TTC549 (cell line): ENCODE measurements around the gene MRPL53.
A peak's percentile ranks its signal among the peaks of the same experiment; 100 is the strongest.
"Not testable (repeated sequence)": the region's sequence is repeated elsewhere in the genome, so short reads cannot be mapped to it uniquely, and the experiment has no call there.

Experiments
- FAIRE-seq: peaks from 2 replicates; lab custom pipeline; 2012; peaks lifted over from hg19 to GRCh38; lab: Jason Lieb, UNC

The MRPL53 gene

DNA sequence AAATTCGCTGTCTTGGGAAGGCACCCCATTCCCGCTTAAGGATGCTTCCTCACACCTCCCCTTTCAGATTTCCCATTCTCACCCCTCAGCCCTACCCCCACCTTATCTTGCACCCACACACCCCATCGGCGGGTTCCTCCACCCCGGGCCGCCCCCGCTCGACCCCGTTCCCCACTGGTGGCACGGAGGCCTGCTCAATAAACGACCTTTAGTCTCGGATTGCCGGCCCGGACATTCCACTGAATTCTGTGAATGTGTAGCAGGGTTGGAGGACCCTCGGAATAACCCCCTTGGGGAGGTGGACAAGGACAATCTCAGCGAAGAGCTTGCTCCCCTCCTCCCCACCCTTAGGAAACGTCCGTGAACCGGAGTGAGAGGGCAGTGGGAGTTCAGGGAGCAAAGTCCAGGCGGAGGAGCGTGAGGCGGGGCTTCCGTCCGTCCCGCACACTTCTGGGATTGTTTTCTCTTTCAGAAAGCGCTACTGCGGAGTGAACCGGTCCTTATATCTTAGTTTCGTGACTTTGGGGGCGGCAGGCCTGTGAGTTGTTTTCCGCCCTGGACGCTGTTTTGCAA is 29.8 kb upstream of the MRPL53 start:
- FAIRE-seq, result no peak

DNA sequence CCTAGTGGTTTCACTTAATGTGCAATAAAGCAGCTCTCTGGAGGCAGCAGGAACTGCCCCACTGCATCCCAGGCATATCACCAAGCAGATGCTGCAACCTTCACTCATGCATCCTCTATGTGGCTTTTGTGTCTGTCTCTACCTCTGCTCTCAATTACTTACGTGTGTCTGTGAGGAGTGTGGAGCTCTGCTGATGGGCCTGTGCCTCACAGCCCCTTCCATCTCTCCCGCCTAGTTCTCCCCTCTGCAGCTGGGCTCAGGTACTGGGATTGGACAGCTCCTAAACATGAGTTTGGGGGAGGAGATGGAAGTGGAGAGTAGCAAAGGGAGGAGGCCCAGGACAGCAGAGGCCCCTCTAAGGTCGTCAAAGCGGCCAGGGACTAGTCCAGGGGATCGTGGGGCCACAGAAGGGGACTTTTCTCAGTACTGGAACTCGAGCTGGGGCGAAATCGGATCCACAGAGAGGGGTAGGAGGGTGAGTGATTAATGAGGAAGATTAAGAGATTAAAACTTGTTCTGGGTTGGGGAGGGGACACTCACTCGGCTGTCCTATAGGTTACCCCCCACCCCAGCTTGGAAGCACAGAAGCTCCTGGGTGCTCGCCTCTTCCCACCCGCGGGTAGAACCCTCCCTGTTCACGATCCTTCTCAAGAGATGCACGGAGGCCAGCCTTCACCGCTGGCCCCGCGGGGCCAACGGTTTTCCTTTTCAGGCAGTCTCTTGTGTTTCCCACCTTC is 29.0 kb upstream of the MRPL53 start:
- FAIRE-seq, result no peak

DNA sequence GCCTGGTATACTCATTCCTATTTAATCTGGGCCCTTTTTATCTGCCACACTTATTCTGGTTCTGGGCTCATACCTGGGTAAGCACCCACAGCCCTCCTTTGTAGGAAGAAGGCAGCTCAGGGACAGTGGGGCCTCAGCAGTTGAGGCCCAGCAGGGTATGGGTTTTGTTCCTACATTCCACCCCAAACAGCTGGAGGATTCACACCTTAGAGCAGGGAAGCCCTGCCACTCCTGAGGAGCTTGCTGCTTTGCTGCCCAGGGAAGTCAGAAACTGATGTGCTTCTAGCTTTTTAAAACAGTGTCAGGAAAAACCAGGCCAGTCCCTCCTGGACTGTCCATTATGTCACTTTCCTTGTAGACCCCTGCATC is 28.1 kb upstream of the MRPL53 start:
- FAIRE-seq, result no peak

GRCh38 chr2:74499940-74500577 is 27.6 kb upstream of the MRPL53 start:
- FAIRE-seq, result no peak

DNA sequence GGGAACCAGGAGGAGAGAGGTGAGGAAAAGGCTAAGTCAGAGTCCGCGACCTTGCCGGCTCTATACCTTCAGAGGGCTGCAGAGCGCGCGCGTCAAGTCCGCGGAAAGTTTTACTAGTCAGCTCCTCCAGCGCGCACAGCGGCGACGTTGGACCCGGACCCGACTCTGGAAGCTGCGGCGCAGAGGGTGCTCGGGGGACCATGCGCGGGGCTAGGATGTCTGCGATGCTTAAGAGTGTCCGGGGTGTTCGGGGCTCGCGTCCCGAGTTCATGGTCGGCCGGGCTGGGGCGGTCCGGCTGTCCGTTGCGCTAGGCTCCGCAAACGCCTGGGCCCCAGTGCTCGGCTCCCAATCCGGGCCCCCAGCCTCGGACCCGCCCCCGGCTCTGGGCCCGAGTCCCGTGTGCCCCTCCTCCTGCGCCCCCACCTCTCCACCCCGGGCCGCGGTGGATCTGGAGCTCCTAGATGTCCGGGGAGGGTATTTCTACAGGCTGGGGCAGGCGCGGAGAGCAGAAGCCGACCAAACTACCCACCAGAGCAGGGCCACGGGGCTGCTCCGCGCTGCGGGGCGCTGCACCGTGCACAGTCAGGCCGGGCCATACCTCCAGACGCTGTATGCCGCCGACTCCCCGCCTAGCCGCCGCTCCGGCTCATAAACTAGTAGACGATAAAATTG is 26.9 kb upstream of the MRPL53 start, which contains the start of gene LBX2:
LBX2 (minus strand) TSS at position 337 of the 673 bp plus-strand sequence; CDS start at position 271, 66 bp downstream.
- FAIRE-seq, result no peak

DNA sequence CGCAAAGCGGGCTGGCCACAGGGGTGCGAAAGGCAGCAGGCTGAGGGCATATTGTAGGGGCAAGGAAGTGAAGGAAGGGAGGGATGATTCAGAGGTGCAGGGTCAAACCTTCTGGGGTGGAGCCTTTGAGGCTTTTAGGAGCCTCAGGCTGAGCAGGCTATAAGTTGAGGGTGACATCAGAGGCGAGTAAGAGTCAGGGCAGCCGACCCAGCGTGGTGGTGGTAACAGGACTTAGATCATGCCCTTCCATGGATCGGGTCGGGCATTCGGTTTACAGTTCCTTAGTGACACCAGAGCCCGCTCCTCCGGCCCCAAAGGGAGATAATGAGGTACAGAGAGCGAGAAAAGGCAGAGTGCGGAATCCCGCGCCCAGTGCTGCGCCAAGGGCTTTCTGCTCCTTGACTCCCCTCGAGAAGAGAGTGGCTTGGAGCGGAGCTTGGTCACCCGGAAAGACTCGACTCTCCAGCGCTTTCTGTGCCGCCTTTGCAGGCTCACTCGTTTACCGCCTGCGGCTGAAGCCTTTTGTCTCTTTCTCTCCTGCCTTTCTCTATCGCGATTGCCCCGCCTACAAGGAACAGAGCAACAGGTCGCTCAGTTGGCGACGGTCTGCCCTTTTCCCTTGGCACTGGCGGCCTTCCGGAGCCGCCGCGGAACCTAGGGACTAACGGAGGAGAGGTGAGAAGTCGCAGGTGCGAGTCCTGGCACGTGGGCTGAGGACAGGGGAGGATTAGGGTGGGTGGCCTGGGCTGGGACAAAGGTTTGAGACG is 26.2 kb upstream of the MRPL53 start:
- no peak for FAIRE-seq

DNA sequence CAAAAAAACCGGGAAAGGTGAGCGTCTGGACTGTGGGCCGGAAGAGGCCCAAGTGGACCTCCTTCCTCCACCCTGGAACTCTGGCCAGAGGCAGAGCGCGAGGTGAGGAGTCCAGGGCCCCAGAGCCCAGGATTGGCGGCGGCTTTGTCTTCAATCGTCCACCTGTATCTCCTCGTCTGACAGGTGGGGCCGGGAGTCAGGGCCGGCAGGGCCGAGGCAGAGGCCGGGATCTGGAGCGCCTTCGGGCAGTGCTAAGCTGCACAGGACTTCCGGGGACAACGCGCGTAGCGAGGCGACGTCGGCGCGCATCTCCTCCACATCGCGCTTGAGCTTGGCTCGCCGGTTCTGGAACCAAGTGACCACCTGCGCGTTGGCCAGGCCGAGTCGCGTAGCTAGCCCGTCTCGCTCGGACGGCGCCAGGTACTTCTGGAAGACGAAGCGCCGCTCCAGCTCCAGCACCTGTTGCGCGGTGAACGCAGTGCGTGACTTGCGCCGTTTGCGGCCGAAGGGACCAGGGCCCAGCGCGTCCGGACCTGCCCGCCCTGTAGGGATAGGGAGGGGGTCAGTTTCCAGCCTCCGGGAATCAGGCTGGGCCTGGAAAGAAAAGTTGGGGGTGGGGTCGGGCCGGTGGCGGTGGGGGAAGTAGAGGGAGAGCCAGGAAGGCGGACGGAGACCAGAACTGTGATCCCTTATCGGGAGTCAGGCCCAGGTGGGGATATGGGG is 25.5 kb upstream of the MRPL53 start:
- FAIRE-seq, result no peak

GRCh38 chr2:74496997-74497776 is 24.7 kb upstream of the MRPL53 start:
- no peak for FAIRE-seq

DNA sequence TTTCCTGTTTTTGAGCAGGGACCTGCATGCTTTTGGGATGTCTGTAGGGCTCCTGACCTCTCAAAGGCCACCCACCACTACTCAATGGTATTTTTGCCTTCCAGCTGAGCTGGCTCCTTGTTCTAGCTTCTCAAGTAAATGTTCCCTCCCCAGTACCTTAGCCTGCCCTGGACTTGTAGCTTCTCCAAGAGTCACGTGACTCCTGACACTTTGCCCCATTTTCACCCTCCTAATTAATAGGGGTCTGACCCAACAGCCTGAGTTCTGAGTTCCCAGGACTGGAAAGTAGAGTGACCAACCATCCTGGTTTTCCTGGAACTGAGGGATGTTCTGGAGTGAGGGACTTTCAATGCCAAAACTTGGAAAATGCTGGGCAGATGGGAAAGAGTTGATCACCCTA is 23.0 kb upstream of the MRPL53 start:
- no peak for FAIRE-seq

- FAIRE-seq, result no peak
Observed at GRCh38 chr2:74493546-74493945, 21.1 kb upstream of the MRPL53 start.

- no peak for FAIRE-seq
Observed at GRCh38 chr2:74491648-74492544, 19.4 kb upstream of the MRPL53 start.

- FAIRE-seq, result no peak
Observed at GRCh38 chr2:74489906-74490305, 17.4 kb upstream of the MRPL53 start.

GRCh38 chr2:74488643-74489481 is 16.4 kb upstream of the MRPL53 start:
- FAIRE-seq, result no peak

GRCh38 chr2:74486141-74486540 is 13.7 kb upstream of the MRPL53 start:
- FAIRE-seq, result no peak

- not testable (repeated sequence) for FAIRE-seq
Observed at GRCh38 chr2:74483675-74484164, 11.2 kb upstream of the MRPL53 start.

GRCh38 chr2:74482801-74483674 is 10.6 kb upstream of the MRPL53 start, which contains the start of the genes CCDC142 and TTC31:
CCDC142 (minus strand) TSS chr2:74482998; CDS start chr2:74482837, 161 bp downstream.
TTC31 (plus strand) TSS chr2:74483081; CDS start chr2:74483096, 15 bp downstream.
- FAIRE-seq, result peak; percentile 52
